Suprapubic skin (tissue), 4 donors: Measurements from ENCODE around the gene WDFY4.

Source experiments
- POLR2A ChIP-seq, 2 donors: fragments of 450-650 bp; IDR thresholded peaks; one replicate each; pipeline ENCODE4 v1.6.1; 2017; ENCODE audit warnings: antibody characterized with exemption in 2 of 2, mild to moderate bottlenecking in 2 of 2, moderate library complexity in 2 of 2
- POLR2AphosphoS5 ChIP-seq, 3 donors: sonication (generic); formaldehyde crosslinking; IDR thresholded peaks; one replicate each; pipeline ENCODE4 v1.6.1; 2017; ENCODE audit warnings: antibody characterized with exemption in 3 of 3
- TF ChIP-seq, protein P1 (sequence below), 2 donors: fragments of 200-600 bp in 1 of 2; fragments of 450-650 bp in 1 of 2; sonication (generic) in 1 of 2; IDR thresholded peaks; one replicate each; pipeline ENCODE4 v1.5.1; 2016 to 2019; ENCODE audit warnings: antibody characterized with exemption in 2 of 2, mild to moderate bottlenecking in 1 of 2, moderate library complexity in 1 of 2

DNA sequence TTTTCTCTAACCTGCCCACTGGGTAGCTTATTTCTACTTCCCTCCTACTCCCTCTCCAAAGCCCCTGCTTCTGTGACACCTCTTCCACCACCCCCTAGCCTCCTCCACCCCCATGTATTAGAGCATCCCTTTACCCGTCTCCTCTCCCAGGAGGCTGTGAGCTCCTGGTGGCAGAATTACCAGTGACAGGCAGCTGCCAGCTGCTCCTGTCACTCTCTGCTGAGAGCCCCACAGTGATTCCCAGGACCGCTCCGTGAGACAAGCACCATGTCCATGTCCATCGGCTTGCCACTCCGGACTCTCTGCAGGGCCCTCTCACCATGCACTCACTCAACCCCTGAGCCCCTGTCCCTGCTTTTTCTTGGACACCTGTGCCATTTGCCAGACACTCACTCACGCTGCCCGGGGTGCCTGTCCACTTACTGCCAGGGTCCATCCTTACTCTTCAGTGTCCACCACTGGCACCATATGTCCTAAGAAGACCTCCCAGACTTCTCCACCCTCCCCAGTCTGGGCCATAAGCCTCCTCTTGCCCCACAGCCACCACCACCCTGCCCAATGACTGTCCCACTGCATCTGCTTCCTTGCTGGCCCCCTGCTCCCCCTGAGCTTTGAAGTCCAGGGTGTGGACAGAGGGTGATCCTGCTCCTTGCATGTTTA lies 9.8 kb downstream of the WDFY4 start:
- TF ChIP-seq, protein P1, sequence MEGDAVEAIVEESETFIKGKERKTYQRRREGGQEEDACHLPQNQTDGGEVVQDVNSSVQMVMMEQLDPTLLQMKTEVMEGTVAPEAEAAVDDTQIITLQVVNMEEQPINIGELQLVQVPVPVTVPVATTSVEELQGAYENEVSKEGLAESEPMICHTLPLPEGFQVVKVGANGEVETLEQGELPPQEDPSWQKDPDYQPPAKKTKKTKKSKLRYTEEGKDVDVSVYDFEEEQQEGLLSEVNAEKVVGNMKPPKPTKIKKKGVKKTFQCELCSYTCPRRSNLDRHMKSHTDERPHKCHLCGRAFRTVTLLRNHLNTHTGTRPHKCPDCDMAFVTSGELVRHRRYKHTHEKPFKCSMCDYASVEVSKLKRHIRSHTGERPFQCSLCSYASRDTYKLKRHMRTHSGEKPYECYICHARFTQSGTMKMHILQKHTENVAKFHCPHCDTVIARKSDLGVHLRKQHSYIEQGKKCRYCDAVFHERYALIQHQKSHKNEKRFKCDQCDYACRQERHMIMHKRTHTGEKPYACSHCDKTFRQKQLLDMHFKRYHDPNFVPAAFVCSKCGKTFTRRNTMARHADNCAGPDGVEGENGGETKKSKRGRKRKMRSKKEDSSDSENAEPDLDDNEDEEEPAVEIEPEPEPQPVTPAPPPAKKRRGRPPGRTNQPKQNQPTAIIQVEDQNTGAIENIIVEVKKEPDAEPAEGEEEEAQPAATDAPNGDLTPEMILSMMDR (IDR thresholded peaks at IDR 0.05) = no peak
- TF ChIP-seq POLR2A (IDR thresholded peaks at IDR 0.05) (no peak), POLR2AphosphoS5 (IDR thresholded peaks at IDR 0.05) (no peak)
